ENCODE data around the gene OLFML1. TPM values are rescaled to one million over a fixed set of nuclear protein-coding genes. Genes with fewer than 3 reads are reported as not detected.

Gene OLFML1
- not detected in 2 replicates for total RNA-seq

DNA sequence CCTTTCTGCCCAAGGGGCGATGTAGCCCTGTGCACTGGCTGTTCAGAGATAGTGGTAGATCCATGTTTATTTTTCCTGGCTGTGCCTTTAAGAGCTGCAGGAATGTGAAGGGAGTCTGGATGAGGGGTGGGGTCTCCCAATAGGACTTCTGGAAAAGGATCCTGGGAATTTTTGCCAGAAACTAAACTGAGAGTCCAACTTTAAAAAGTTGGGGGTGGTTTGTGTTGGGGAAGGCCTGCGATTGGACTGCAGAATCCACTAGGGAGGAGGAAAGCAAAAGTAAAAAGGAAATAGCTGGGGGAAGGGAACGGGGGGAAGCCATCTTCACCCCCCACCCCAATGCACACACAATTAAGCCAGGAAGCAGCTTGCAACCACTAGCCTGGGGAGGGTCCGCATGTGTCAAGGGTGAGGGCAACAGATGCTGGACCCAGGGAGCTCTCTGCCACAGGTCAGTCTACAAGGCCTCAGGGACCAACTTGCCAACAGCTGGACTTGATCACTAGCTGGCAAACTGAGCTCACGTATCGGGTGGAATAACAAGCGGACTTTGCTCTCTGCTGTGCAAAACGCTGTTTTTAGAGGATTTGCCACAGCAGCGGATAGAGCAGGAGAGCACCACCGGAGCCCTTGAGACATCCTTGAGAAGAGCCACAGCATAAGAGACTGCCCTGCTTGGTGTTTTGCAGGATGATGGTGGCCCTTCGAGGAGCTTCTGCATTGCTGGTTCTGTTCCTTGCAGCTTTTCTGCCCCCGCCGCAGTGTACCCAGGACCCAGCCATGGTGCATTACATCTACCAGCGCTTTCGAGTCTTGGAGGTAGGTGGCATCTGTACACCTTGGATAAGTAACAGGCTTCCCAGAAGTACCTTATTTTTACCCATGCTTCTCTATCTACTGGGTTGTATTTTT lies at the start of gene OLFML1:
OLFML1 (plus strand) TSS at position 321 of the 912 bp plus-strand sequence; CDS start at position 691, 370 bp downstream.
- DNase-seq (ENCODE audit: extremely low read depth, low read depth, low spot score): no peak

DNA sequence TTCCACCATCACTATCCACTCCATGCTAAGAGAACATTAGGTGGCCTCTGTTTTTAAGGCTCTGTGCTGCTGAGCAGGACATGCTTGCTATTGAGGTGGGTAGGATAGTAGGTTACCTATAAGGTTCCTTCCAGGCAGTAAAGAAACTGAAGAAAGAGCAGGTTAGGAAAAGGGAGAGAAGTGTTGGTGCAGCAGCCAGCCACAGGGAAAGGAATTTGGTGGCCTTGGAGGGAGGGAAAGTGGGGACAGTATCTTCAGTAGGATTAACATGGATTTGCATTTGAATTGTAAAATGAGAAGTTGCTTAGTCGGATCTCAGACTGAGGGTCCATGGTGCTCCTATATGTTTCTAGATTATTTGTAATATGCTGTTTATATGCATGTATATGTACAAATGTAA lies 49.2 kb upstream of the OLFML1 start:
- DNase-seq (ENCODE audit: extremely low read depth, low read depth, low spot score): no peak

DNA sequence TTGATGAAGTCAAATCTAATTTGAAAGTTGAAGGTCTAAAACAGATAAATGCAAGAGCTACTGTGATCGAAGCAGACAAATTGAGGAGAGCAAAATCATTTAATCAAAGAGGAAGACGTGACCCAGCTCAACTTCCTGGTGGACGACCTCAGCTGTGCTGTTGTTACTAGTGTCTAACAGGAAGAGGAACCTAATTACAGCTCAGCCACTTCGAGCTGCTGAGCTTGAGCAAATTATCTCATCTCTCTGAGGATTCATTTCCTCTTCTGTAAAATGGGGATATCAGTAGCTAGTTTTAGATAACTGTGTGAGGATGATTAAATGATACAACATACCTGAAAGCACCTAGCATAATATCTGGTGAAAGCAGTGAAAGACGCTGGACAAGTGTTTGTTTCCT lies 48.6 kb upstream of the OLFML1 start:
- DNase-seq (ENCODE audit: extremely low read depth, low read depth, low spot score): no peak

DNA sequence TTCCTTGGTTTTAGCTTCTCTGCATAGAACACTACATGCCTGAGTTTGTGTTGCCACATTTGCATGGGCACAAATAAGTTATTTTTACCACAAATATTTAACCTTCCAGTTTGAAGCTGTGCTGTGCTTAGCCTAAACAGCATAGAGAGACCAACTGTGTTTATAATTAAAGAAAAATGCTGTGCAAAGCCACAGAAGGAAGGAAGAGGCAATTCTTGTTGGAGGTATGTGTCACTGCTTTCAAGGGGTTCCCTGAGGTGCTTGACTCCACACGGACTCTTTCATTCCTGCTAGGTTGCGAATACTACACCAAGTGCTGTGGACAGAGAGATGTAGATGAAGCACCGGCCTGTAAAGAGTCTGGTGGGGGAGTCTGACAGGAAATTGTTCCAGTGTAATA lies 47.6 kb upstream of the OLFML1 start:
- no peak for DNase-seq (ENCODE audit: extremely low read depth, low read depth, low spot score)

DNA sequence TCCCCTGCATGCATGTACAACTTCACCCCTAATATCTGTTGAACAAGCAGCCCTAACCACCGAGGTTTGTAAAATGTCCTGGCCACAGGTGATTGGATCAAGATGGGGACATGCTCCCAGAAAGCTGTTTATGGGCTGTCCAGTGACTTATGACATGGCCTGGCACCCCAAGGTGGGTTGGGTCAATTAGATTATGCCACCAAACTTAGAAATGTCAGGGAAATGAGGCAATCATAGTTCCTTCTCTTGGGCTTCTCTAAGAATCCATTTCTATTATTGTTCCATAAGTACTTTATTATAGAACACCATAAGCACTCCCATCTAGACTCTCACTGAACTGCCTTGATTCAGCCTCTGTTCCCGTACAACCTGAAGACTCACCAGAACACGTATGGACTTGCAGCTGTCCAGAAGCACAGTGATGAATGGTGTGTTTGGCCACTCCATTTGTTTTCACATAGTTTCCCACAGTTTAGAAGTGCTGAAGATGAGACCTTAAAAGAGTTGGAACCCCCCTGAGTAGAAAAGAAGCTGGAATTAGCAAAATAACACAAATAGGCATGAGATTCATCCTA lies 45.5 kb upstream of the OLFML1 start:
- no peak for DNase-seq (ENCODE audit: extremely low read depth, low read depth, low spot score)

DNA sequence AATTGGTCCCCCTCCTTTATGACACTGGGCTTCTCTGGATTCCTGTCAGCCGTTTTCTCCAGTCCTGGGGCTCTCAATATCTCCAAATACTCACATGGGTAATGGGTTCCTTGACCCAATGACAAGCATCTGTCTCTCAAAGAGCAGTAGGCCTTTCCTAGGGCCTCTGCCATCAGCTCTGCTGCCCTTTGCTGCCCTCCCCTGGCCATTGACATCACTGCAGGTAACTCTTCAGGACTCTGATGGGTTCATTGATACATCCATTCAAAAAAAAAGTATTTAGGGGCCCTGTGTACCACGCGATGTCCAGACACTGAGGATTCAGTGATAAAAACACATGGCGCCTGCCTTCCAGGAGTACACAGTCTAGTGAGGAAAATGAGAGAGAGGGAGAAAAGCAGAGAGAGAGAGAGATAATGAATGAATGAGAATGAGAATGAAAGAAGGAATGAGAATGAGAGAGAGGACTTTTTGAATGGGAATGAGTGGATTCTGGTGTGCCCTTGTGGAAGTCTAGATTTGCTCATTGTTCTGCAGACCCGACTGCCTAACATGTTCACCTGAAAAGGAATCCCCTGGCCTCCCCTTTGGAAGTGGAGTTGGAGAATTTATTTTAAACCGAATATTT lies 42.6 kb upstream of the OLFML1 start:
- no peak for DNase-seq (ENCODE audit: extremely low read depth, low read depth, low spot score)

DNA sequence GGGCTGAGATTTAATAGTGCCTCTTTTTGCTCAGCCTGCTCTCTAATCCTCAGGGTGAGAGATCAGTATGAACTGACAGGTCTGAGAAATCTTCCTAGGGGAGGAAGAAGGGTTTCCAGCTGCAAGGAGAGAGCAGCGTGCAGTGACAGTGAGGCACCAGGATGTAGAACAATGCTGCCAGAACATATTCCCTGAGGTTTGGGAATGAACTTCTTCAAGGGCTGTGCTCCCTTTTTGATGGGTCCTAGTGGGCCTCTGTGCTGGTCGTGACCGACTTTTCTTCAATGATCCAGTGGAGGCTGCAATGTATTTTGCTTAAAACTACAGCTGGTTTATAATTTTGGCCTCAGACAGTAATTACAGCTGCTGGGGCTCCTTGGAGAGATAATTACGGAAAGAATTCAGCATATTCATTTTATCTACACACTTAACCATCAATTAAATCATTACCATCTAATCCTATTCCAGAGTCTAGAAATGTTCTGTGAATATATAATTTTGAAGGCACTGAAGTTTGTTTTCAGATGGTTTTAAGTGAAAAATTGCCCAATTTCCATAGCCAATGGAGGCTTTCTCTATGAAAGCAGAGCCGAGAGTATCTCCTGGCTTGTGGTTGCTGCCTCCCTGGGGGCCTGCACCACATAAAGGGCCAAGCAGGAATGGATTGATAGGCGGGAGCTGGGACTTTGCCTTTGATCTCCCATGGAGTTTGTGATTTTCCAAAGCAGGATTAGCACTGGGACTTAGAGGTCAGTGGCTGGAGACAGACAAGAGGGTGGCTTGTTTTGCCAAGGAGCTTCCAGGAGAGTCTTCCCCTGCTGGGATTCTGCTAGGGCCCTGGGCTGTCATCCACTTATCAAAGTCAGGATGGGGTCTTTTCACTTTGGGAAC lies 41.0 kb upstream of the OLFML1 start:
- no peak for DNase-seq (ENCODE audit: extremely low read depth, low read depth, low spot score)

DNA sequence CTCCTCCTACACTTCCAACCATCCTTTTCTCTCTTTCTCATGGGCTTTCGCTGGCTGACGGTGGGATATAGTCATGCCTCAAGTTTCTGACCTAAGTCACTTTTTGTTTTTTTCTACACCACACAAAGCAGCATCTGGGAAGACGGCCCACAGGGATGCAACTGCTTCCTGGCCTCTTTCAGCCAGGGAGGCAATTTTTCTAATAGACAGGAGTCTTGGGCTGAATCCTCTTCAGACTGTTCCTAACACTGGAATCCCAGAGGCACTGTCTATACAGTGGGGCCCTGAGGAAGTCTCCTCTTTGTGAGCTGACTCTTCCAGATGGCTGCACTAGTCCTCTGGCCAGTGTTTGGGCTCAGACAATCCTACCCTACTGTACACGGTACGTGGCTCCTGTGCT lies 39.7 kb upstream of the OLFML1 start:
- no peak for DNase-seq (ENCODE audit: extremely low read depth, low read depth, low spot score)

DNA sequence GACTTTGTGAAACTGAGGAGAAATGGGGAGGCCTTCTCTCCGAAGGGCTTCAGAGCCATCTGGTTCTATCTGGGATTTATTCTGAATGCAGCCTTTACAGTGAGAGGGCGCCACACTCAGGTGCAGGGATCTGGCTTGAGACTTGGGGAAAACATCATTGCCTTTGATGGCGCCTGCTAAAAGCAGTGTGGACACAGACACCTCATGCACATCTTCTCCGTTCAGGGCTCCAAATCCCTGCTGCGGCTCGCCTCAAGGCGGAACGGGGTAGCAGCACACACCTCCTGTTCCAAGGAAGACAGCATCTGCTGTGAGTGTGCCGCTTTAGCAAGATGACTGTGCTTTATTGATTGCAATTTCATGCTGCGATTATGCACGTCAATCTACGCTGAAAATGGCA lies 37.1 kb upstream of the OLFML1 start:
- no peak for DNase-seq (ENCODE audit: extremely low read depth, low read depth, low spot score)

DNA sequence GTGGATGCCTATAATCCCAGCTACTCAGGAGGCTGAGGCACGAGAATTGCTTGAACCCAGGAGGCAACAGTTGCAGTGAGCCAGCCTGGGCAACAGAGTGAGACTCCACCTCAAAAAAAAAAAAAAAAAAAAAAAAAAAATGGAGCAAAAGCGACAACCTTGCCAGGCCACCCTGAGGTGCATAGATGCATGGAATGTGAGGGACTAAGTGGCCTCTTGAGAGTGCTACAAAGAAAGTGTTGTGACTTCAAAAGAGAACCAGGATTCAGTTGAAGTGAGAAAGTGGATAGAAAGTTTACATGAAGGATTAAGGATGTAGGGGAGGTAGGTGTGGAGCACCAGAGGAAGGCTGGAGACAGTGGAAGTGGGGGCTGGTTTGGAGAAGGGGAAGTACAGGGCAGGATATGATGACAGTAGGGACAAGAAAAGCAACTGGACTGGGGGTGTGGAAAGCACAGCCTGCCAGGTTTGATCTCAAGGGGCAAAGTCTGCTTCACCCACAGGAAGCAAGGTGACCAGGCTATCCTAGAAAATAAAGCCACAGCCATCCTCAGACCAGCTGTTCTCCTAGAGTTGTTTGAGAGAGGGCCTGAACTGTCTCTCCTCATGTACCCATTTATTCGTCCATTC lies 36.0 kb upstream of the OLFML1 start:
- DNase-seq (ENCODE audit: extremely low read depth, low read depth, low spot score): no peak

DNA sequence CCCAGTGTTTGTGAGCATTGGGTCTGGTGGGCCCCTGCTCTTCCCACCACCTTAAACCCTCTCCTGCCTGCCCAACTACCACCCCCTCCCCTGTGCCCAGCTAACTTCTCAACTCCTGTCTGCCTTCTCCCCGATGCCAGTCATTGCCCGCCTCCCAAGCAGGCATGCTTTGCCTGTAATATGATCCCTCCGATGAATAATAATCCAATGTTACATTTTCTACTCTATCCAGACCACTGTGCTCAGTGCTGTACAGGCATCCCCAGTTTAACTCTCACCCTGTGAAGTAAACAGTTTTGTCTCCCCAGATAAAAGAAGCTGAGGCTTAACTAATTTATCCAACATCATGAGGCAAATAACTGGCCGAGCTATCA lies 35.5 kb upstream of the OLFML1 start:
- no peak for DNase-seq (ENCODE audit: extremely low read depth, low read depth, low spot score)

DNA sequence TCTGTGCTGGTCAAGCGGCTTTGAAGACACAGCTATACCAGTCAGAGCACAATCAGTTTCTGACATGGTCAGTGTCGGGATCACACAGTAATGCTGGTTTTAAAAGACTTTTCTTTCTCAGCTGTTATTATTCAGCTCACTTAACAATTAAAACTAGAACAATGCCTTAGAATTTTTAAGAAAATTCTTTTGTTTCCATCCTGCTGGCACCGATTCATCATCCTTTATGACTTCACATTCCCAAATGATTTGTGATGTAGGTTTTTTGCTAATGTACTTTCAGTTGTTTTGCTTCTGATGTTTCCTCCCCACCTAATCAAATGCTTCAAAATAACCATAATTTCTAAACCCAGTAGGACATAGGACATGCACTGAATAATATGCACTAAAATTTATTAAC lies 34.5 kb upstream of the OLFML1 start:
- no peak for DNase-seq (ENCODE audit: extremely low read depth, low read depth, low spot score)

DNA sequence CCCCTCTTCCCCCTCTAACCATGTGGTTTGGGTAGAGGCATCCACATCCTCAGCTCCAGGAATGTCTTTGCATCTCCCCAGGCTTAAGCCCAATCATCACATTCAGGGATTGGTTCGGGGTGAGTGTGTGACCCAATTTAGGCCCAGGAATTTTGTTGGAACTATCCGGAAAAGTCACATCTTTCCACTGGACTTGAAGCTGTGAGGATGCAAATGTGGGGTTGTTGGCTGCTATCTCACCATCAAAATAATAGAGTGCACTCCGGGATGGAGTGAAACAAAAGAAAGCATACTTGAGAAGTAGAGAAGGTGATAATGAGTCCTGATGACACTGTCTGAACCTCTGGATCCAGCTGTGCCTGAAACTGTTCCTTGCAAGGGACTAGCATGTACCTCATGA lies 33.8 kb upstream of the OLFML1 start:
- DNase-seq (ENCODE audit: extremely low read depth, low read depth, low spot score): no peak

DNA sequence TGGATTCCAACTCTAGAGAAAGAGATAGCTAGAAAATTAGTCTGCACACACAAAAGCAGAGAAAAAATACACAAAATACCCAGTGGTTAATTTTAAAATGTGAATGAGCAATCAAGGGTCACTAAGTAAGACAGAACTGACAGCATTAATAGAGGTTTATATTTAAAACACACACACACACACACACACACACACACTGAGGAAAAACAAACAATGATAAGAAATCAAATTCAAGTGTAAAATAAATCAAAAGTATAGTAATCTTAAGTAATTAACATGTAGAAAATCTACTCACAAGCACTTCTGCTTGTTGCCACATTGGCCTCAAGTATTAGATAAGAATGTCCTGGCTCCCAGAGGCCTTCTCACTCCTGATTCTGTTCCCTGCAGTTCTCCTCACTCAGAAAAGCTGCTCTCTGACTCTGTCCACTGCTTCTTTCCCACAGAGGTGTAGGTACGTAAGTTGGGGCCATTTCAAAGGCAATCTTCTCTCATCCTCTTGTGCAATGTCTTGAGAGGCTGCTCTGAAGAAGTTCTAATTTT lies 33.3 kb upstream of the OLFML1 start:
- DNase-seq (ENCODE audit: extremely low read depth, low read depth, low spot score): no peak

DNA sequence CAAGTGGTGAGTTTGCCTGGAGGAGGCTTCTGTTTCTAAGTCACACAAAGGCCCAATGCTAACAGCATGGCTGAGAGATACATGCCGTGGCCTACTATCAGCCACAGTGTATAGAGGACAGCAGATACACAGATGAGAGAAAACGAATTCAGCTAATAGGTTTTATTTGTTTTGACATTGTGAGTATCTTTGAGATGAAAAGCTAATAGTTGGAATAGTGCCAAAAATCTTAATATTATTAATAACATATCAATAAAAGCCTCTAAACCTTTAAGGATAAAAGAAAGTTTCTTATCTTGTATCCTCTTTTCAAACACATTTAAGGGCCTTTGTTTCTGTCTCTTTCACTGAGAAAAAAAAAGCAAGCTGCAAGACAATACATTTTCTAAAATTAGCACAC lies 30.5 kb upstream of the OLFML1 start:
- DNase-seq (ENCODE audit: extremely low read depth, low read depth, low spot score): no peak

DNA sequence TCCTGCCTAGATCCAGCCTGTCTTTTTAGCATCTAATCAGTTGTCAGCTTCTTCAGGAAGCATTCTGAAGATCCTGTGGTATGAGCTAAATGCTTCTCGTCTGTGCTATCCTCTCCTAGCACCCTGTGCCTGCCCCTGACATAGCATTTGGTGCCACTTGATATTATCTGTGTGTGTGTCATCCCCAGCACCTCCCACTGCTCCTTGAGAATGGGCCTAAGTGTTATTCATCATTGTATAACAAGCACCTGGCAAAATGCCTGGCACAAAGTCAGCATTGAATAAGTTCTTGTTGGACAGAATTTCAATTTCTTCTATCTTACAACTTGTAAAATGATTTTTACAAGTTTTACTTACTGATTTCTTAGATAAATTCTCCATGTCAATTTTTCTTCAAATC lies 28.1 kb upstream of the OLFML1 start:
- DNase-seq (ENCODE audit: extremely low read depth, low read depth, low spot score): no peak

DNA sequence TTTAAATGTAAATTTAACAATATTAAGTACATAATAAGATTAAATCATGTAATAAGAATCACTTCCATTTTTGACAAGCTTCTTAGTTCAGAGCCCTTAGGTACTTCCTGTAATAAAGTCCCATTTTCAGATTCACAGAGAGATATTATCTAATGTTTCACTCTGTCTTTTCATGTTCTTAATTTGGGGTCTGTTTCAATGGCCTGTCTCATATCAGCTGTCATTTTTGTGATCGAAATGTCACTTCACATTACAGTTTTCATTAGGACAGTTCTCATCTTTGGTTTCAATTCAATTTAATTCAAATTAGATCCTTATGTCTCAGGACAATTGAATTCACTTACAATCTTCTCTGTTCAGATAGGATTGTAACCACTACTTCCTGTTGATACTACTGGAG lies 22.6 kb upstream of the OLFML1 start:
- no peak for DNase-seq (ENCODE audit: extremely low read depth, low read depth, low spot score)

DNA sequence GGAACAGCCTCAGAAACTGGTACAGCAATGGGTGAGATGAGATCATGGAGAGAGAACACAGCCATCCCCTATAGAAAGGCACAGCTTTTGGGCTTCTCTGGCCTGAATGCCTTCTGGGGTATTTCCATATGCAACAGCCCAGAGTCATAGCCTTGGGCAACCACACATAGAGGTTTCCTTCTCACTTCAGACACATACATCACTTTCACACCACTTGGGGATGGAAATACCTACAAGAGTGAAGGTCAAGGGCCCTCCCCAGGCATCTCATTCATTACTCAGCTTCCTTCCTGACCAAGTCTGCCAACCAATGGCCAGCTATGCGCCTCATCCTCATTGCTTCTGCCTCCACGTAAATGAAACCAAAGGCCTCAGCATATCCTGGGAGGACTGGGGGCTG lies 17.7 kb upstream of the OLFML1 start:
- no peak for DNase-seq (ENCODE audit: extremely low read depth, low read depth, low spot score)

DNA sequence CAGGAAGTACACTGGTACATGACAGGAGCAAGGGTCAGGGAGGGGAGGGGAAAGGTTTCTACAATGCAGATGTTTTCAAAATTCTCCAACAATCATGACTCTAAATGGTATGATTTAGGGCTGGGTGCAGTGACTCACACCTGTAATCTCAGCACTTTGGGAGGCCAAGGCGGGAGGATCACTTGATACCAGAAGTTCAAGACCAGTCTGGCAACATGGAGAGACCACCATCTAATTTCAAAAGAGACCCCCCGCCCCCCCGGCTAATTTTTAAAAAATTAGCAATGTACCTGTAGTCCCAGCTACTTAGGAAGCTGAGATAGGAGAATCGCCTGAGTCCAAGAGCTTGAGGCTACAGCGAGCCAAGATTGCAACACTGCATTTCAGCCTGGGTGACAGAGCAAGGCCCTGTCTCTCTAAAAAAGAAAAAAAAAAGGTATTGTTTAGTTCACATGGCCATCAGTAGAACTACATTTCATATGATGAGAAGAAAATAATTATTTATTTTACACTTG lies 15.9 kb upstream of the OLFML1 start:
- DNase-seq (ENCODE audit: extremely low read depth, low read depth, low spot score): no peak

DNA sequence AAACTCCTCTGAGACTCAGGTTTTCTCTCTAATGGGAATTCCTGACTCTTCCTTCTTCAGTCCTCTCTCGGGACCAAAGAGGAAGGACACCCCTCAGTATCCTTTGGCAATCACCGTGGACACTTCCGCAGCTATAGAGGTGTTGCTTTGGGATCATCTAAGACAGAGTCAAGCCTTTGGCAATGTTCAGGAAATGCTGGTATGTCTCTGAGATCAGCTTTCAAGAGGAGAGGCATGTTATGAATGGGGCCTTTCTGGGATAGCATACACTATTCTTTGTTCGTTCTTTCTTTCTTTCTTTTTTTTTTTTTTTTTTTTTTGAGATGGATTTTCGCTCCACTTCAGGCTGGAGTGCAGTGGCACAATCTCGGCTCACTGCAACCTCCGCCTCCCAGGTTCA lies 14.2 kb upstream of the OLFML1 start:
- no peak for DNase-seq (ENCODE audit: extremely low read depth, low read depth, low spot score)
